Measurements from ENCODE around the gene PDXK.

PDXK gene

DNA sequence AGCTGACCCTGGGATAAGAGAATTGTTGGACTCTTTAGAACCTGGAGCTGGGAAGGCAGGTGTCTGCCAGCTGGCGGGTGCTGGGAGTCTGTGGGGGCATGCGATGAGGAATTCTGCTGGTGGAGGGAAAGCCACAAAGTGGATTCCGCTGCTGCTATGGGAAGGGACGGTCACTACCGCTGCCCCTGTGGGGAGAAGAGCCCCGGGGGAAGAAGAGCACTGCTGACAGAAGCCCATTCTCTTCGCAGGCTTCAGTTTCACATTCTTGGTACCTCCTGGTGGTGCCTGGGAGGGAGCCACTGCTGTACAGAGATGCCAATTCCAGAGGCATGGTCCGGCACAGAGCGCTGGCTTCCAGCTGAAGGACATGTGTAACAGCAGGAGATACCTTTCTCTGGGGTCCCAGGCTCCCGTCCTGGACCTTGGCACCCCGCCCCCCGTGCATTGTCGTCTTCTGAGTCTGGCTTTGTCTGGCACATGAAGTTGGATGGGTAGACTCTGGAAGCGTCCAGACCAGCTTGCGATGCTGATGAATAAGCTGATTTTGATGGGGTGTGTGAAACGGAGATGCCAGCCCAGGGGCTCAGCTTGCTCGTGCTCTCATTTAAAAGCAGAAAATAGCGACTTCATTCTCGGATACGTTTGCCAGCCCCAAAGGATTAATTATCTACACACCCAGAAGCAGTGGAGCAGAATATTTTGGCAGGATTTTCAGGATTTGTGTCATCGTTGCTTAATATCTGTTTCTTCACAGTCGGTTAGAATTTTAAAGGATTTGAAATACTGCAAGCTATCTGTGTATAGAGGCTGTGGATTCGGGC, 13.2 kb downstream of the PDXK start:
- H3K4me3 ChIP-seq (ENCODE audit: control insufficient read depth, low read depth, low read length) = no peak overlapping the region
- DNase-seq (ENCODE audit: low read depth) = peak; percentile 34
- TF ChIP-seq, protein P1, sequence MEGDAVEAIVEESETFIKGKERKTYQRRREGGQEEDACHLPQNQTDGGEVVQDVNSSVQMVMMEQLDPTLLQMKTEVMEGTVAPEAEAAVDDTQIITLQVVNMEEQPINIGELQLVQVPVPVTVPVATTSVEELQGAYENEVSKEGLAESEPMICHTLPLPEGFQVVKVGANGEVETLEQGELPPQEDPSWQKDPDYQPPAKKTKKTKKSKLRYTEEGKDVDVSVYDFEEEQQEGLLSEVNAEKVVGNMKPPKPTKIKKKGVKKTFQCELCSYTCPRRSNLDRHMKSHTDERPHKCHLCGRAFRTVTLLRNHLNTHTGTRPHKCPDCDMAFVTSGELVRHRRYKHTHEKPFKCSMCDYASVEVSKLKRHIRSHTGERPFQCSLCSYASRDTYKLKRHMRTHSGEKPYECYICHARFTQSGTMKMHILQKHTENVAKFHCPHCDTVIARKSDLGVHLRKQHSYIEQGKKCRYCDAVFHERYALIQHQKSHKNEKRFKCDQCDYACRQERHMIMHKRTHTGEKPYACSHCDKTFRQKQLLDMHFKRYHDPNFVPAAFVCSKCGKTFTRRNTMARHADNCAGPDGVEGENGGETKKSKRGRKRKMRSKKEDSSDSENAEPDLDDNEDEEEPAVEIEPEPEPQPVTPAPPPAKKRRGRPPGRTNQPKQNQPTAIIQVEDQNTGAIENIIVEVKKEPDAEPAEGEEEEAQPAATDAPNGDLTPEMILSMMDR (IDR thresholded peaks at IDR 0.05; ENCODE audit: control insufficient read depth, insufficient read depth, low read depth, low read length, missing control alignments) = no peak

DNA sequence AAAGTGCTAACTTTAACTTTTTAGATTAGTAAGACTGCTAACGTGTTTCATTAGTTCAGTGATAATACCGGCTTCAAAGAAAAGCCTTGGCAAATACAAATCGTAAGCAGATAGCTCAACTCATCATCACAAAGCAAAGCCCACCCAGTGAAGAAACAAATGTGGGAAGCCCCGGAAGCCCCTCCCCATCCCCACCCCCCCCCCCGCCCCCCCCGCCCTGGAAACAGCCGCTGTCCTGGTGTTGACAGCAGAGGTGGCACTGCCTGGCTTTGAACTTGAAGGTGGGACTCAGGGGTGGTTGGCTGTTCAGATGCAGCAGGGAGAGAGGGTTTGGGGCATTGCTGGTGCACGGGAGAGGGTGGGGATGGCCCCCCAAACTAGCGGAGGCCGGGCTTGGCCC, 14.1 kb downstream of the PDXK start:
- DNase-seq (ENCODE audit: low read depth) = no peak
- TF ChIP-seq, protein P1 (IDR thresholded peaks at IDR 0.05; ENCODE audit: control insufficient read depth, insufficient read depth, low read depth, low read length, missing control alignments) = no peak
- peak overlapping the region; percentile 5; the same call in 1 of the 2 replicates for H3K4me3 ChIP-seq (ENCODE audit: control insufficient read depth, low read depth, low read length)

DNA sequence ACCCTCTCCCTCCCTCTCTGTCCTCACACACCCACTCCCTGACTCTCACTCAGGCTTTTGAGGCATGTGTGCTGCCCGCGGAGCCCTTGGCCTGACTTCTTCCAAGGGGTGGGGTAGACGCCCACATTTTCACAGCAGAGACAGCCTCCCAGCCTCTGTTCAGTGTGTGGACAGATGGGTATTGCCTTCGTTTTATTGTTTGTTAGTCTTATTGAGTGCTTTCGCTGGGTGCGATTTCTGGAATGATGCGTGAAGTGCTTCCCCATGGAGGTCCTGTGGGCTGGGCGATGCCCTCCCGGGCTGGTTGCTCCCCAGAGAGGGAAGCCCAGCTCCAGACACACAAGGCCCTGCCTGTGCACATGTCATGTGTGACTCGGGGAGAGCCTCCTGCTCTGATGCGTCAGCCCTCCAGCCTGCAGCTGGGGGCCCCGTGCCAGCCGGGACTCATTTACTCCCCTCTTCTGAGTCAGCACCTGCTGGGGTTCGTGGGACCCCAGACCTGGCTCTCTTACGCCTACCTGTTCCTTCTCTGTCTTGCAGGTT, 14.7 kb downstream of the PDXK start:
- DNase-seq (ENCODE audit: low read depth) = peak; percentile 46
- TF ChIP-seq, protein P1 (IDR thresholded peaks at IDR 0.05; ENCODE audit: control insufficient read depth, insufficient read depth, low read depth, low read length, missing control alignments) = no peak
- peak overlapping the region; percentile 5; the same call in 1 of the 2 replicates for H3K4me3 ChIP-seq (ENCODE audit: control insufficient read depth, low read depth, low read length)

DNA sequence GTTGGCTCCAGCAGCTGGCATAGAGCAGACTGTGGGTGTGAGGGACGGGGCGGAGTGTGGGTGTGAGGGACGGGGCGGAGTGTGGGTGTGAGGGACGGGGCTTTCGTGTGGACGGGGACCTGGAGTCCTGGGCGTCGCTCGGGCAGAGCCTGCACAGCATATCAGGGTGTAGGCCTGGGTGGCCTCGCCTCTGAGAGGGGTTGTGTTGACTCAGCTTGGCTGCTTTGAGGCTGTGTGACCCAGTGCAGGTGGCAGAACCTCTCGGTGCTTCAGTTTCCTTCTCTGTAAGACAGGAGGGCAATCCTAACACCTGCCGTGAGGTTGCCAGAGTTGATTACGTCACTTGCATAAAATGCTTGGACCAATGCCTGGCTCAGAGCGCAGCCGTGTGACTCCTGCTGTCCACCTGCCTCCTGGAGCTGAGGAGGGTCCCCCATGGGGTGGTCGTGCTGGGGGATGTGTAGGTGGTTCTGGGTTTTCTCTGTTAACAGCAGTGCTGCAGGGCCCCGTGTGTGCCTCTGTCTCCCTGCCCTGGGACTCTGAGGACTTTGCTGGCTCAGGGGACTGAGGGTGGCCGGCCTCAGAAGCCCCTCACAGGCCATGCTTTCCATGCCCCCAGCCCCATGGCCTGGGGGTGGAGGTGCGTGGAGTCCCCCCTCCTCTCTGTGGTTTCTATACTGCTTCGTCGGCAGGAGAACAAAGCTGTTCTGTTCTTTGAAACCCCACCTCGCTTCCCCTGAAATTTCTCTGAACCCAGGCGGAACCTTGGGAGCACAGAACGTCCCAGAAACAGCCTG, 15.4 kb downstream of the PDXK start:
- H3K4me3 ChIP-seq (ENCODE audit: control insufficient read depth, low read depth, low read length) = no peak overlapping the region
- TF ChIP-seq, protein P1 (IDR thresholded peaks at IDR 0.05; ENCODE audit: control insufficient read depth, insufficient read depth, low read depth, low read length, missing control alignments) = no peak
- DNase-seq (ENCODE audit: low read depth) = no peak

DNA sequence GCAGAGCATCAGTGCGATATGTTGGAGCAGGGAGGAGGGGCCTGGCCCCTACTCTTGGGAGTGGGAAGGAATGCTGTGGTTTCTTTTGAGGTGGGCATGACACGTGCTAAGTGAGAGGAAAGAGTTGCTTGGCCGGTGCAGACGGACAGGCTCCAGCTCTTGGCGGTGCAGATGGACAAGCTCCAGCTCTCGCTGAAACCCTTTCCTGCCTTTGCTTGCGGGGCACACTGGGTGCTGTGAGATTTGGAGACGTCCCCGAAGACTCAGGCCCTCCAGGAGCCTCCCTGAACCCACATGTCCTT, 15.9 kb downstream of the PDXK start:
- TF ChIP-seq, protein P1 (IDR thresholded peaks at IDR 0.05; ENCODE audit: control insufficient read depth, insufficient read depth, low read depth, low read length, missing control alignments) = no peak
- DNase-seq (ENCODE audit: low read depth) = no peak
- no peak overlapping the region for H3K4me3 ChIP-seq (ENCODE audit: control insufficient read depth, low read depth, low read length)

DNA sequence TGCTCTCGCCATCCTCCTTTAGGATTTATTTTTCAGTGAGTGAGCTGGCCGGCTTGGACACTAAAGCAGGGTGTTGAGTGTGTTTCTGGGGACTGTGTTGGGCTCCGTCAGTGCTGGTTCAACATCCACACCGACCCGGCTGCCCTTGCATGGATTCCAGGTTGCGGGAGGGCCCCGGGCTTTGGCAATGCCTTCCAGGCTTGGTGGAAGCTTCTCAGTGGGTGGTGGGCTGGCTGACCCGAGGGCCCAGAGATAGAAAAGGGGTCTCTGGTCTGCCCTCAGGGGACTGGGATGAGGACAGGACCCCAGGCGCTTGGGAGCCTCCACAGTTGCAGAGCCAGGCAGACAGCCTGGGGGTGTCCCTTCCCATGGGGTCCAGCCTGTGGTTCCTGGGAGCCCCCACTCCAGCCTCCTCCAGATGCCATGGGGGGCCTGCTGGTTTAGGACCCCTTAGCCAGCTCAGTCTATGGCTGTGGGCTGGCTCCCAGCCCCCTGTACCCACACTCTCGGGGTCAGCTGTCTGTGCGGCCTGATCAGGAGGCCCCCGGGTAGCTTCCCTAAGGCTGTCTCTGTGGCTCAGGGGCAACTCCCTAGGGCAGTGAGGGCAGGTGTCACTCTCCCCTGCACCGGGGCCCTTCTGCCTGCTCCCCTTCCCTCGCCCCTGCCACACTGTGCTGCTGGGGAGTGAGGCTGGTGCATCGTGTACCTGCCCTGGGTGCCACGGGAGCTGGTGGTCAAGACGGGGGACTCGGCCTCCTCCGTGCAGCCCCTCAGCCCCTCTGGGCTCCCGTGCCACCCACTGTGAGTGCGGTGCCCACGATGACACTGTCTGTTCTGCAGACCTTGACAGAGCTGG, 16.5 kb downstream of the PDXK start:
- no peak for DNase-seq (ENCODE audit: low read depth)
- no peak overlapping the region for H3K4me3 ChIP-seq (ENCODE audit: control insufficient read depth, low read depth, low read length)
- TF ChIP-seq, protein P1 (IDR thresholded peaks at IDR 0.05; ENCODE audit: control insufficient read depth, insufficient read depth, low read depth, low read length, missing control alignments) = no peak

All from AG09309 (cell line).